LNCaP clone FGC (cell line): ENCODE data around the gene GZF1.
"Not testable (repeated sequence)": the region's sequence is repeated elsewhere in the genome, so short reads cannot be mapped to it uniquely, and the experiment has no call there.

Source experiments
- DNase-seq: peaks from one replicate; pipeline ENCODE4 v3.0.0-alpha.2; 2011; ENCODE audit warnings: low read depth
- H3K4me3 ChIP-seq: 2 replicates; pipeline ENCODE4 v1.5.1; 2011; ENCODE audit warnings: mild to moderate bottlenecking, low read depth, low read length, control low read depth
- TF ChIP-seq, protein P1 (sequence below): IDR thresholded peaks from 2 replicates; pipeline ENCODE4 v1.5.1; 2012; ENCODE audit warnings: mild to moderate bottlenecking; ENCODE audit not compliant: control insufficient read depth, insufficient read depth; ENCODE audit errors: extremely low read depth

GZF1 gene

DNA sequence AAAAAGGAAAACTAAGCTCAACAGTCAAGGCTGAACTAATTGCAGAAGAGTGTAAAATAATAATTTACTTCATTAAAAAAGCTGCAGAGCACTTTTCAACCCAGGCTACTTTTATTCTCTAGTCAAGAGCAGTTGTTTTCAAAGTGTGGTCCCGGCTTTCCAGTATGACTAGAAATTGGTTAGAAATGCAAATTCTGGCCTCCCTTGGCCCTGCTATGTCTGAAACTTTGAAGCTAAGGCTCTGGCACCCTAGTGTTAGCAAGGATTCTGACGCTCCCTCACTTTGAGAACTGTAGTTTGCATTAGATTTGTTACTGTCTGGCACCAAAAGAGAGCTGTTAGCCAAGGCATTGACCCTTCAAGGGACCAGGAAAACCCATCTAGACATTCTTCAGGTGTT is 20.9 kb upstream of the GZF1 start:
- DNase-seq, result no peak
- TF ChIP-seq, protein P1, sequence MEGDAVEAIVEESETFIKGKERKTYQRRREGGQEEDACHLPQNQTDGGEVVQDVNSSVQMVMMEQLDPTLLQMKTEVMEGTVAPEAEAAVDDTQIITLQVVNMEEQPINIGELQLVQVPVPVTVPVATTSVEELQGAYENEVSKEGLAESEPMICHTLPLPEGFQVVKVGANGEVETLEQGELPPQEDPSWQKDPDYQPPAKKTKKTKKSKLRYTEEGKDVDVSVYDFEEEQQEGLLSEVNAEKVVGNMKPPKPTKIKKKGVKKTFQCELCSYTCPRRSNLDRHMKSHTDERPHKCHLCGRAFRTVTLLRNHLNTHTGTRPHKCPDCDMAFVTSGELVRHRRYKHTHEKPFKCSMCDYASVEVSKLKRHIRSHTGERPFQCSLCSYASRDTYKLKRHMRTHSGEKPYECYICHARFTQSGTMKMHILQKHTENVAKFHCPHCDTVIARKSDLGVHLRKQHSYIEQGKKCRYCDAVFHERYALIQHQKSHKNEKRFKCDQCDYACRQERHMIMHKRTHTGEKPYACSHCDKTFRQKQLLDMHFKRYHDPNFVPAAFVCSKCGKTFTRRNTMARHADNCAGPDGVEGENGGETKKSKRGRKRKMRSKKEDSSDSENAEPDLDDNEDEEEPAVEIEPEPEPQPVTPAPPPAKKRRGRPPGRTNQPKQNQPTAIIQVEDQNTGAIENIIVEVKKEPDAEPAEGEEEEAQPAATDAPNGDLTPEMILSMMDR, result no peak
- no peak overlapping the region for H3K4me3 ChIP-seq

GRCh38 chr20:23343590-23343989 is 18.4 kb upstream of the GZF1 start:
- H3K4me3 ChIP-seq, result no peak overlapping the region
- TF ChIP-seq, protein P1, result no peak
- DNase-seq, result no peak

- H3K4me3 ChIP-seq, result no peak overlapping the region
- TF ChIP-seq, protein P1, result no peak
- no peak for DNase-seq
Observed at GRCh38 chr20:23344336-23344735, 17.6 kb upstream of the GZF1 start.

GRCh38 chr20:23346002-23346401 is 16.0 kb upstream of the GZF1 start:
- no peak overlapping the region for H3K4me3 ChIP-seq
- TF ChIP-seq, protein P1, result no peak
- DNase-seq, result no peak

- no peak for DNase-seq
- TF ChIP-seq, protein P1, result no peak
- no peak overlapping the region for H3K4me3 ChIP-seq
Observed at GRCh38 chr20:23347791-23348190, 14.2 kb upstream of the GZF1 start.

DNA sequence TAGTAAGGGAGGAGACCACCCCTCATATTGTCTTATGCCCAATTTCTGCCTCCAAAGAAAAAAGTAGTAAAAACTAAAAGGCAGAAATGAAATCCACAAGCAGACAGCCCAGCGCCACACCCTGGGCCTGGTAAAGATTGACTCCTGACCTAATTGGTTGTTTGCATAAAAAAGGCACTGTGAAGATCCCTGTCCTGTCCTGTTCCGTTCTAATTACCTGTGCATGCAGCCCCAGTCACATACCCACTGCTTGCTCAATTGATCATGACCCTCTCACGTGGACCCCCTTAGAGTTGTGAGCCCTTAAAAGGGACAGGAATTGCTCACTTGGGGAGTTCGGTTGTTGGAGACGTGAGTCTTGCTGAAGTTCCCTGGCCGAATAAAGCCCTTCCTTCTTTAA is 13.5 kb upstream of the GZF1 start:
- DNase-seq, H3K4me3 ChIP-seq: not testable (repeated sequence)

GRCh38 chr20:23349338-23350195 is 12.4 kb upstream of the GZF1 start:
- H3K4me3 ChIP-seq, result peak overlapping the region; percentile 98
- peak; percentile 26 for DNase-seq
- TF ChIP-seq, protein P1, result peak; percentile 52
